ENCODE measurements around the gene PIGL.
"Not testable (repeated sequence)": the region's sequence is repeated elsewhere in the genome, so short reads cannot be mapped to it uniquely, and the experiment has no call there.

PIGL gene

GRCh38 chr17:16277163-16277562, 60.2 kb downstream of the PIGL start:
- no peak for DNase-seq

- peak; percentile 82 for DNase-seq
These were observed 64.3 kb downstream of the PIGL start for GRCh38 chr17:16281351-16281750.

- peak; percentile 89 for DNase-seq
These were observed 65.5 kb downstream of the PIGL start for GRCh38 chr17:16282522-16282921.

- peak; percentile 64 for DNase-seq
These were observed 66.7 kb downstream of the PIGL start for GRCh38 chr17:16283705-16284104.

- DNase-seq = no peak
These were observed 68.6 kb downstream of the PIGL start for GRCh38 chr17:16285646-16286008.

GRCh38 chr17:16286009-16286946, 69.3 kb downstream of the PIGL start:
- peak; percentile 99 for DNase-seq

GRCh38 chr17:16286947-16287562, 70.0 kb downstream of the PIGL start:
- DNase-seq = no peak

GRCh38 chr17:16287563-16288027, 70.6 kb downstream of the PIGL start:
- DNase-seq = peak; percentile 82

- peak; percentile 41 for DNase-seq
These were observed 72.0 kb downstream of the PIGL start for GRCh38 chr17:16288860-16289571.

- no peak for DNase-seq
These were observed 76.9 kb downstream of the PIGL start for GRCh38 chr17:16293931-16294330.

- no peak for DNase-seq
These were observed 77.5 kb downstream of the PIGL start for GRCh38 chr17:16294560-16294959.

- not testable (repeated sequence) for DNase-seq
These were observed 79.1 kb downstream of the PIGL start for GRCh38 chr17:16296072-16296471.

GRCh38 chr17:16297367-16298139, 80.5 kb downstream of the PIGL start:
- no peak for DNase-seq

GRCh38 chr17:16298140-16298662, 81.2 kb downstream of the PIGL start:
- DNase-seq = no peak

GRCh38 chr17:16300554-16300953, 83.5 kb downstream of the PIGL start:
- no peak for DNase-seq

GRCh38 chr17:16301963-16302855, 85.2 kb downstream of the PIGL start:
- DNase-seq = no peak

- no peak for DNase-seq
These were observed 85.8 kb downstream of the PIGL start for GRCh38 chr17:16302856-16303255.

- peak; percentile 45 for DNase-seq
These were observed 87.8 kb downstream of the PIGL start for GRCh38 chr17:16304830-16305229.

- no peak for DNase-seq
These were observed 89.2 kb downstream of the PIGL start for GRCh38 chr17:16306211-16306610.

- DNase-seq = not testable (repeated sequence)
These were observed 95.1 kb downstream of the PIGL start for GRCh38 chr17:16312061-16312460.
